Progenitor cell of endocrine pancreas (in vitro differentiated cells): Measurements from ENCODE around the gene ZNF185. TPM values are rescaled to one million over a fixed set of nuclear protein-coding genes. Genes with fewer than 3 reads are reported as not detected.

Experiments
- DNase-seq: peaks from one replicate; pipeline ENCODE4 v3.0.0; 2021; ENCODE audit warnings: low spot score; ENCODE audit not compliant: unreplicated experiment
- H3K27ac Mint-ChIP-seq: 2 replicates; pipeline ENCODE4 v1.8.0; 2021; ENCODE audit warnings: mild to moderate bottlenecking, moderate library complexity, mixed read lengths
- H3K27me3 Mint-ChIP-seq: 2 replicates; pipeline ENCODE4 v1.8.0; 2021; ENCODE audit warnings: mixed read lengths
- H3K36me3 Mint-ChIP-seq: 2 replicates; pipeline ENCODE4 v1.8.0; 2022; ENCODE audit warnings: mixed read lengths; ENCODE audit not compliant: insufficient read depth
- H3K4me1 Mint-ChIP-seq: 2 replicates; pipeline ENCODE4 v1.8.0; 2021; ENCODE audit warnings: low read depth, mixed read lengths
- H3K4me3 Mint-ChIP-seq: 2 replicates; pipeline ENCODE4 v1.8.0; 2021; ENCODE audit warnings: low read depth, mild to moderate bottlenecking, moderate library complexity, mixed read lengths
- H3K9me3 Mint-ChIP-seq: 2 replicates; pipeline ENCODE4 v1.8.0; 2021; ENCODE audit warnings: low read depth, mixed read lengths
- CTCF ChIP-seq: fragments of 200-600 bp; sonication (generic); IDR thresholded peaks from one replicate; pipeline ENCODE4 v1.5.0; 2021; ENCODE audit warnings: antibody characterized with exemption, mild to moderate bottlenecking; ENCODE audit not compliant: unreplicated experiment
- total RNA-seq: library from RNA; stranded (reverse); gene quantifications from 2 replicates; pipeline ENCODE4 v1.2.1, GENCODE V29; 2021

Gene ZNF185
- total RNA-seq, 1 donor from 2014 or later: 10.1 TPM

- no peak for DNase-seq
- Mint-ChIP-seq H3K36me3 (peaks cover 1% of the 10 kb centered on the region), H3K4me1 (peaks cover 2% of the 10 kb centered on the region), H3K27ac (no peak overlapping the region), H3K4me3 (no peak overlapping the region), H3K9me3 (peaks cover 3% of the 10 kb centered on the region), H3K27me3 (no peaks in the 10 kb centered on the region)
- TF ChIP-seq CTCF: no peak
These were observed 38.4 kb downstream of the ZNF185 start for GRCh38 chrX:152936306-152936705.

- Mint-ChIP-seq H3K4me1 (peaks cover 2% of the 10 kb centered on the region), H3K27me3 (no peaks in the 10 kb centered on the region), H3K27ac (no peak overlapping the region), H3K9me3 (peaks cover 3% of the 10 kb centered on the region), H3K36me3 (peaks cover 1% of the 10 kb centered on the region), H3K4me3 (no peak overlapping the region)
- TF ChIP-seq CTCF: no peak
- no peak for DNase-seq
These were observed 39.4 kb downstream of the ZNF185 start for GRCh38 chrX:152937236-152937635.

- Mint-ChIP-seq H3K36me3 (no peaks in the 10 kb centered on the region), H3K4me3 (peak overlapping the region; percentile 73), H3K27me3 (no peaks in the 10 kb centered on the region), H3K9me3 (peaks cover 3% of the 10 kb centered on the region), H3K4me1 (peaks cover 2% of the 10 kb centered on the region), H3K27ac (peak overlapping the region; percentile 69)
- peak; percentile 78 for TF ChIP-seq CTCF
- peak; percentile 87 for DNase-seq
These were observed 43.6 kb downstream of the ZNF185 start for GRCh38 chrX:152941328-152942076.

- TF ChIP-seq CTCF: no peak
- no peaks in the 10 kb centered on the region for H3K27me3 Mint-ChIP-seq
- H3K9me3 Mint-ChIP-seq: peaks cover 3% of the 10 kb centered on the region
- H3K4me3 Mint-ChIP-seq: peak overlapping the region; percentile 73
- DNase-seq: no peak
- peak overlapping the region; percentile 37 for H3K27ac Mint-ChIP-seq
- H3K36me3 Mint-ChIP-seq: no peaks in the 10 kb centered on the region
- H3K4me1 Mint-ChIP-seq: peaks cover 2% of the 10 kb centered on the region
These were observed 44.2 kb downstream of the ZNF185 start for GRCh38 chrX:152942077-152942442.

GRCh38 chrX:152943826-152944225, 46.0 kb downstream of the ZNF185 start:
- no peak for TF ChIP-seq CTCF
- no peak overlapping the region for H3K27ac Mint-ChIP-seq
- H3K4me1 Mint-ChIP-seq: peaks cover 2% of the 10 kb centered on the region
- no peak for DNase-seq
- no peaks in the 10 kb centered on the region for H3K27me3 Mint-ChIP-seq
- peaks cover 6% of the 10 kb centered on the region for H3K36me3 Mint-ChIP-seq
- no peak overlapping the region for H3K4me3 Mint-ChIP-seq
- peaks cover 11% of the 10 kb centered on the region for H3K9me3 Mint-ChIP-seq
